Measurements from ENCODE around the gene TWF1. TPM values are rescaled to one million over a fixed set of nuclear protein-coding genes. Genes with fewer than 3 reads are reported as not detected.

Gene TWF1
- total and polyA plus RNA-seq, 9 of the 15 experiments (the other 6 are each of a cell fraction or from before 2014, with no cell fraction given), result 10.3 to 29.4 (median 23.4) TPM

- peaks cover 77% of the 10 kb centered on the region for H3K36me3 ChIP-seq (ENCODE audit: control insufficient read depth, insufficient read depth, low read length)
- H3K4me3 ChIP-seq, result no peak overlapping the region
- in situ Hi-C loops (cut with MboI), result no loop called here
- H3K79me2 ChIP-seq (ENCODE audit: control insufficient read depth, insufficient read depth, low read length), result peaks cover 5% of the 10 kb centered on the region; the same call in 1 of the 3 replicates
- WGBS (ENCODE audit: insufficient coverage, low coverage, missing lambda C conversion rate), result 90% methylated on average over 4 of the region's 4 CpGs
- H3K27me3 ChIP-seq (ENCODE audit: control insufficient read depth in 2 of 2, insufficient read depth in 2 of 2, low read length in 2 of 2), result no peaks in the 10 kb centered on the region
- DNase-seq (ENCODE audit: extremely low read depth in 1 of 4, low spot score in 3 of 4), result no peak
- intact Hi-C loops (cut with micrococcal nuclease), result no loop called here
- H3K4me2 ChIP-seq (ENCODE audit: insufficient read depth, low read length), result no peak overlapping the region
- no TSS peak for BruUV-seq (replicated peaks)
- H3K9ac ChIP-seq (ENCODE audit: insufficient read depth in 1 of 2, low read depth in 2 of 2, low read length in 2 of 2), result no peak overlapping the region
- H3K9me3 ChIP-seq (replicated peaks; ENCODE audit: control insufficient read depth, insufficient read depth, low read depth, low read length), result no peaks in the 10 kb centered on the region
- POLR2A ChIA-PET, result no interaction called here
- no peak for TF ChIP-seq ZNF668 (CRISPR knock-in tag; IDR thresholded peaks at IDR 0.05)
- no peak for FAIRE-seq
- H3K27ac ChIP-seq (ENCODE audit: extremely low read depth, low read depth, low read length), result no peak overlapping the region
- peaks cover 0 to 4% of the 10 kb centered on the region in 2 experiments; a peak in 1 of 5 replicates for H3K4me1 ChIP-seq (replicated peaks in 1 of 2; ENCODE audit: control insufficient read depth in 2 of 2, insufficient read depth in 2 of 2, low read length in 2 of 2)
- H2AFZ ChIP-seq (ENCODE audit: low read depth, low read length), result no peak overlapping the region
- ATAC-seq, result no peak
- no peaks in the 10 kb centered on the region for H3K9me1 ChIP-seq (ENCODE audit: control insufficient read depth, insufficient read depth, low read length)
- no peaks in the 10 kb centered on the region for H4K20me1 ChIP-seq (replicated peaks; ENCODE audit: control insufficient read depth, insufficient read depth, low read length)
- CTCF ChIA-PET (ENCODE audit: low intra/inter-chr PET ratio), result no interaction called here
These were observed 8.4 kb downstream of the TWF1 start for GRCh38 chr12:43797561-43798217.

- no peak for TF ChIP-seq MEF2D (tag; conservative IDR thresholded peaks at IDR 0.05; ENCODE audit: low read depth)
- TF ChIP-seq CHD1 (IDR thresholded peaks at IDR 0.05; ENCODE audit: low read length), result no peak
- no peak for TF ChIP-seq BRD4 (IDR thresholded peaks at IDR 0.05)
- no peak overlapping the region for H2AFZ ChIP-seq (ENCODE audit: low read depth, low read length)
- H3K79me2 ChIP-seq (ENCODE audit: control insufficient read depth, insufficient read depth, low read length), result no peaks in the 10 kb centered on the region
- H3K4me2 ChIP-seq (ENCODE audit: insufficient read depth, low read length), result no peak overlapping the region
- H3K36me3 ChIP-seq (ENCODE audit: control insufficient read depth, insufficient read depth, low read length), result peaks cover 59% of the 10 kb centered on the region
- H3K27me3 ChIP-seq (ENCODE audit: control insufficient read depth in 2 of 2, insufficient read depth in 2 of 2, low read length in 2 of 2), result no peaks in the 10 kb centered on the region
- DNase-seq (ENCODE audit: extremely low read depth in 1 of 4, low spot score in 3 of 4) (no peak), ATAC-seq (no peak), FAIRE-seq (no peak)
- no peaks in the 10 kb centered on the region for H4K20me1 ChIP-seq (replicated peaks; ENCODE audit: control insufficient read depth, insufficient read depth, low read length)
- H3K9me3 ChIP-seq (replicated peaks; ENCODE audit: control insufficient read depth, insufficient read depth, low read depth, low read length), result no peaks in the 10 kb centered on the region
- H3K4me1 ChIP-seq (replicated peaks in 1 of 2; ENCODE audit: control insufficient read depth in 2 of 2, insufficient read depth in 2 of 2, low read length in 2 of 2), result peaks cover 0 to 4% of the 10 kb centered on the region in 2 experiments; a peak in 1 of 5 replicates
- no TSS peak for BruUV-seq (replicated peaks)
- ChIA-PET POLR2A (interaction anchor here (0.6 kb wide), 1 partner anchor 19 kb away, joined by 4 read pairs; no protein-coding TSS in a partner anchor), CTCF (ENCODE audit: low intra/inter-chr PET ratio) (no interaction called here)
- no peak overlapping the region for H3K9ac ChIP-seq (ENCODE audit: insufficient read depth in 1 of 2, low read depth in 2 of 2, low read length in 2 of 2)
- in situ Hi-C loops (cut with MboI), result no loop called here
- WGBS (ENCODE audit: insufficient coverage, low coverage, missing lambda C conversion rate), result 73% methylated on average over 2 of the region's 2 CpGs
- H3K27ac ChIP-seq (ENCODE audit: extremely low read depth, low read depth, low read length), result no peak overlapping the region
- no peaks in the 10 kb centered on the region for H3K9me1 ChIP-seq (ENCODE audit: control insufficient read depth, insufficient read depth, low read length)
- intact Hi-C loops (cut with micrococcal nuclease), result no loop called here
- H3K4me3 ChIP-seq, result no peak overlapping the region
These were observed 10.3 kb downstream of the TWF1 start for GRCh38 chr12:43795716-43796280.
